GM23338 (cell line): Measurements from ENCODE around the gene ARHGEF10L. TPM values are rescaled to one million over a fixed set of nuclear protein-coding genes. Genes with fewer than 3 reads are reported as not detected.
A peak's percentile ranks its signal among the peaks of the same experiment; 100 is the strongest.

Experiments used
- ATAC-seq: fragments of 200-7000 bp; cut with Tn5 transposase; 3 replicates; pipeline ENCODE4 v1.9.1; 2020
- DNase-seq: peaks from one replicate; pipeline ENCODE4 v3.0.0-alpha.2; 2015; ENCODE audit warnings: low spot score
- H2AFZ ChIP-seq: fragments of 200-600 bp; sonication (generic); 2 replicates; pipeline ENCODE4 v1.8.0; 2016; ENCODE audit warnings: antibody characterized with exemption, mild to moderate bottlenecking, moderate library complexity
- H3F3A ChIP-seq: fragments of 200-600 bp; sonication (generic); replicated peaks from 2 replicates; pipeline ENCODE4 v1.8.0; 2017; ENCODE audit warnings: antibody characterized with exemption, mixed run types, low read depth
- H3K27ac ChIP-seq: fragments of 200-600 bp; sonication (generic); 2 replicates; pipeline ENCODE4 v1.6.1; 2016; ENCODE audit warnings: low read depth
- H3K27me3 ChIP-seq: fragments of 200-600 bp; sonication (generic); 2 replicates; pipeline ENCODE4 v1.8.0; 2016; ENCODE audit warnings: mild to moderate bottlenecking, mixed run types, moderate library complexity; ENCODE audit not compliant: insufficient read depth
- H3K36me3 ChIP-seq: fragments of 200-600 bp; sonication (generic); 2 replicates; pipeline ENCODE4 v1.8.0; 2016; ENCODE audit warnings: mild to moderate bottlenecking; ENCODE audit not compliant: insufficient read depth
- H3K4me1 ChIP-seq: fragments of 200-600 bp; sonication (generic); 2 replicates; pipeline ENCODE4 v1.8.0; 2016; ENCODE audit warnings: mild to moderate bottlenecking, moderate library complexity; ENCODE audit not compliant: insufficient read depth
- H3K4me2 ChIP-seq: fragments of 200-600 bp; sonication (generic); 2 replicates; pipeline ENCODE4 v1.7.1; 2017; ENCODE audit warnings: mixed run types
- H3K4me3 ChIP-seq: fragments of 200-600 bp; sonication (generic); 2 replicates; pipeline ENCODE4 v1.6.1; 2016; ENCODE audit warnings: mixed run types
- H3K79me2 ChIP-seq: fragments of 200-600 bp; sonication (generic); replicated peaks from 2 replicates; pipeline ENCODE4 v1.8.0; 2017; ENCODE audit warnings: mild to moderate bottlenecking; ENCODE audit not compliant: insufficient read depth
- H3K9me2 ChIP-seq: fragments of 200-600 bp; sonication (generic); 2 replicates; pipeline ENCODE4 v1.8.0; 2017; ENCODE audit not compliant: insufficient read depth
- H4K20me1 ChIP-seq: fragments of 200-600 bp; sonication (generic); replicated peaks from 2 replicates; pipeline ENCODE4 v1.8.0; 2017; ENCODE audit warnings: mild to moderate bottlenecking; ENCODE audit not compliant: insufficient read depth
- H3K27ac Mint-ChIP-seq: 2 replicates; pipeline ENCODE4 v1.8.0; 2020; ENCODE audit warnings: inconsistent platforms, mild to moderate bottlenecking, moderate library complexity, mixed read lengths
- H3K27me3 Mint-ChIP-seq: 3 replicates; pipeline ENCODE4 v1.8.0; 2022; ENCODE audit warnings: low read depth, mild to moderate bottlenecking, moderate library complexity, mixed read lengths, inconsistent platforms; ENCODE audit not compliant: insufficient read depth, poor library complexity
- H3K36me3 Mint-ChIP-seq: 3 replicates; pipeline ENCODE4 v1.8.0; 2021; ENCODE audit warnings: low read depth, mild to moderate bottlenecking, inconsistent platforms, moderate library complexity, mixed read lengths
- H3K4me1 Mint-ChIP-seq: 3 replicates; pipeline ENCODE4 v1.8.0; 2020; ENCODE audit warnings: mild to moderate bottlenecking, inconsistent platforms, mixed read lengths
- H3K4me3 Mint-ChIP-seq: 3 replicates; pipeline ENCODE4 v1.8.0; 2021; ENCODE audit warnings: moderate library complexity, mild to moderate bottlenecking, inconsistent platforms, mixed read lengths
- H3K9me3 Mint-ChIP-seq: 3 replicates; pipeline ENCODE4 v1.8.0; 2020; ENCODE audit warnings: moderate library complexity, mild to moderate bottlenecking, inconsistent platforms, mixed read lengths
- CREB1 ChIP-seq: fragments of 250-450 bp; sonication (Bioruptor Pico); IDR thresholded peaks from 2 replicates; pipeline ENCODE4 v1.5.0; 2020; ENCODE audit warnings: low read depth, mild to moderate bottlenecking, moderate library complexity
- EZH2phosphoT487 ChIP-seq: fragments of 200-600 bp; sonication (generic); IDR thresholded peaks from one replicate; pipeline ENCODE4 v1.8.1; 2018; ENCODE audit warnings: antibody characterized with exemption; ENCODE audit not compliant: unreplicated experiment
- JUNB ChIP-seq: IDR thresholded peaks from one replicate; pipeline ENCODE4 v1.6.1; 2016; ENCODE audit warnings: antibody characterized with exemption; ENCODE audit not compliant: unreplicated experiment
- NANOG ChIP-seq: IDR thresholded peaks from 2 replicates; pipeline ENCODE4 v1.6.1; 2016; ENCODE audit warnings: antibody characterized with exemption, borderline replicate concordance
- POLR2AphosphoS5 ChIP-seq: IDR thresholded peaks from 2 replicates; pipeline ENCODE4 v1.6.1; 2016; ENCODE audit warnings: antibody characterized with exemption, low read depth
- STAT1 ChIP-seq: IDR thresholded peaks from one replicate; pipeline ENCODE4 v1.6.1; 2016; ENCODE audit warnings: antibody characterized with exemption; ENCODE audit not compliant: unreplicated experiment
- ZNF114 ChIP-seq: fragments of 250-450 bp; sonication (Bioruptor Pico); IDR thresholded peaks from 2 replicates; pipeline ENCODE4 v1.5.0; 2020; ENCODE audit warnings: mild to moderate bottlenecking, moderate library complexity
- polyA plus RNA-seq: library from polyadenylated mRNA; unstranded; fragments of >200 nt; fragmentation: Nextera tagmentation; extraction: Ambion mirVana; gene quantifications from 2 replicates; pipeline ENCODE4 v1.2.1, GENCODE V29; 2016
- total RNA-seq: library from RNA; depleted of rRNA; stranded (reverse); fragments of >200 nt; shearing (Covaris generic); gene quantifications from 2 replicates; pipeline ENCODE4 v1.2.3, GENCODE V29; 2014
- TF ChIP-seq, protein P1 (sequence below), 2 experiments: fragments of 200-600 bp in 1 of 2; sonication (generic) in 1 of 2; conservative IDR thresholded peaks; 2 replicates each; pipeline versions ENCODE4 v1.5.1 to v1.6.1; 2016 to 2017; ENCODE audit warnings: antibody characterized with exemption in 2 of 2, low read depth in 2 of 2, mild to moderate bottlenecking in 2 of 2, moderate library complexity in 1 of 2
- TF ChIP-seq, protein P2 (sequence below): IDR thresholded peaks from one replicate; pipeline ENCODE4 v1.6.1; 2018; ENCODE audit warnings: antibody characterized with exemption; ENCODE audit not compliant: unreplicated experiment

Gene ARHGEF10L
- total and polyA plus RNA-seq, 2 experiments from 2014 or later, result 12.1 to 46.8 TPM

- TF ChIP-seq, protein P1, sequence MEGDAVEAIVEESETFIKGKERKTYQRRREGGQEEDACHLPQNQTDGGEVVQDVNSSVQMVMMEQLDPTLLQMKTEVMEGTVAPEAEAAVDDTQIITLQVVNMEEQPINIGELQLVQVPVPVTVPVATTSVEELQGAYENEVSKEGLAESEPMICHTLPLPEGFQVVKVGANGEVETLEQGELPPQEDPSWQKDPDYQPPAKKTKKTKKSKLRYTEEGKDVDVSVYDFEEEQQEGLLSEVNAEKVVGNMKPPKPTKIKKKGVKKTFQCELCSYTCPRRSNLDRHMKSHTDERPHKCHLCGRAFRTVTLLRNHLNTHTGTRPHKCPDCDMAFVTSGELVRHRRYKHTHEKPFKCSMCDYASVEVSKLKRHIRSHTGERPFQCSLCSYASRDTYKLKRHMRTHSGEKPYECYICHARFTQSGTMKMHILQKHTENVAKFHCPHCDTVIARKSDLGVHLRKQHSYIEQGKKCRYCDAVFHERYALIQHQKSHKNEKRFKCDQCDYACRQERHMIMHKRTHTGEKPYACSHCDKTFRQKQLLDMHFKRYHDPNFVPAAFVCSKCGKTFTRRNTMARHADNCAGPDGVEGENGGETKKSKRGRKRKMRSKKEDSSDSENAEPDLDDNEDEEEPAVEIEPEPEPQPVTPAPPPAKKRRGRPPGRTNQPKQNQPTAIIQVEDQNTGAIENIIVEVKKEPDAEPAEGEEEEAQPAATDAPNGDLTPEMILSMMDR (conservative IDR thresholded peaks at IDR 0.05; ENCODE audit: low read depth in 2 of 2), result no peak
- no peak for TF ChIP-seq NANOG
- no peak for TF ChIP-seq CREB1 (CRISPR knock-in tag)
- no peak for TF ChIP-seq ZNF114
Measured at GRCh38 chr1:17558954-17559614, 19.6 kb downstream of the ARHGEF10L start (continued).

GRCh38 chr1:17559615-17560419 is 20.3 kb downstream of the ARHGEF10L start:
- 0 out of 3 replicates have a peak, but pooled peaks cover 10% of the 10 kb centered on the region for H3K36me3 Mint-ChIP-seq
- H2AFZ ChIP-seq, result no peak overlapping the region
- H3K4me1 Mint-ChIP-seq, result peaks cover 84% of the 10 kb centered on the region
- H3K9me3 Mint-ChIP-seq, result no peaks in the 10 kb centered on the region
- H3K27me3 ChIP-seq, result no peaks in the 10 kb centered on the region
- H3K4me2 ChIP-seq, result peak overlapping the region; percentile 34; the same call in 1 of the 2 replicates
- ATAC-seq, result no peak
- no peaks in the 10 kb centered on the region; the same call in 1 of the 2 replicates for H4K20me1 ChIP-seq
- peaks cover 13% of the 10 kb centered on the region for H3K27me3 Mint-ChIP-seq
- no peak overlapping the region for H3K4me3 ChIP-seq
- no peak overlapping the region; the same call in 2 of the 3 replicates for H3K4me3 Mint-ChIP-seq
- H3K9me2 ChIP-seq, result no peaks in the 10 kb centered on the region
- H3F3A ChIP-seq, result peaks cover 13% of the 10 kb centered on the region
- peaks cover 97% of the 10 kb centered on the region for H3K79me2 ChIP-seq
- peak overlapping the region; percentile 55; the same call in 1 of the 2 replicates for H3K27ac ChIP-seq
- H3K36me3 ChIP-seq, result no peaks in the 10 kb centered on the region
- TF ChIP-seq POLR2AphosphoS5 (no peak), STAT1 (no peak), JUNB (no peak), NANOG (no peak), EZH2phosphoT487 (no peak), CREB1 (CRISPR knock-in tag) (no peak), ZNF114 (no peak)
- TF ChIP-seq, protein P1 (conservative IDR thresholded peaks at IDR 0.05; ENCODE audit: low read depth in 2 of 2), result no peak
- TF ChIP-seq, protein P2, sequence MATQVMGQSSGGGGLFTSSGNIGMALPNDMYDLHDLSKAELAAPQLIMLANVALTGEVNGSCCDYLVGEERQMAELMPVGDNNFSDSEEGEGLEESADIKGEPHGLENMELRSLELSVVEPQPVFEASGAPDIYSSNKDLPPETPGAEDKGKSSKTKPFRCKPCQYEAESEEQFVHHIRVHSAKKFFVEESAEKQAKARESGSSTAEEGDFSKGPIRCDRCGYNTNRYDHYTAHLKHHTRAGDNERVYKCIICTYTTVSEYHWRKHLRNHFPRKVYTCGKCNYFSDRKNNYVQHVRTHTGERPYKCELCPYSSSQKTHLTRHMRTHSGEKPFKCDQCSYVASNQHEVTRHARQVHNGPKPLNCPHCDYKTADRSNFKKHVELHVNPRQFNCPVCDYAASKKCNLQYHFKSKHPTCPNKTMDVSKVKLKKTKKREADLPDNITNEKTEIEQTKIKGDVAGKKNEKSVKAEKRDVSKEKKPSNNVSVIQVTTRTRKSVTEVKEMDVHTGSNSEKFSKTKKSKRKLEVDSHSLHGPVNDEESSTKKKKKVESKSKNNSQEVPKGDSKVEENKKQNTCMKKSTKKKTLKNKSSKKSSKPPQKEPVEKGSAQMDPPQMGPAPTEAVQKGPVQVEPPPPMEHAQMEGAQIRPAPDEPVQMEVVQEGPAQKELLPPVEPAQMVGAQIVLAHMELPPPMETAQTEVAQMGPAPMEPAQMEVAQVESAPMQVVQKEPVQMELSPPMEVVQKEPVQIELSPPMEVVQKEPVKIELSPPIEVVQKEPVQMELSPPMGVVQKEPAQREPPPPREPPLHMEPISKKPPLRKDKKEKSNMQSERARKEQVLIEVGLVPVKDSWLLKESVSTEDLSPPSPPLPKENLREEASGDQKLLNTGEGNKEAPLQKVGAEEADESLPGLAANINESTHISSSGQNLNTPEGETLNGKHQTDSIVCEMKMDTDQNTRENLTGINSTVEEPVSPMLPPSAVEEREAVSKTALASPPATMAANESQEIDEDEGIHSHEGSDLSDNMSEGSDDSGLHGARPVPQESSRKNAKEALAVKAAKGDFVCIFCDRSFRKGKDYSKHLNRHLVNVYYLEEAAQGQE, result no peak
- H3K27ac Mint-ChIP-seq, result peak overlapping the region; percentile 62
- peaks cover 58% of the 10 kb centered on the region for H3K4me1 ChIP-seq
- no peak for DNase-seq
